ENCODE results near the gene ALOX5.

Gene ALOX5

DNA sequence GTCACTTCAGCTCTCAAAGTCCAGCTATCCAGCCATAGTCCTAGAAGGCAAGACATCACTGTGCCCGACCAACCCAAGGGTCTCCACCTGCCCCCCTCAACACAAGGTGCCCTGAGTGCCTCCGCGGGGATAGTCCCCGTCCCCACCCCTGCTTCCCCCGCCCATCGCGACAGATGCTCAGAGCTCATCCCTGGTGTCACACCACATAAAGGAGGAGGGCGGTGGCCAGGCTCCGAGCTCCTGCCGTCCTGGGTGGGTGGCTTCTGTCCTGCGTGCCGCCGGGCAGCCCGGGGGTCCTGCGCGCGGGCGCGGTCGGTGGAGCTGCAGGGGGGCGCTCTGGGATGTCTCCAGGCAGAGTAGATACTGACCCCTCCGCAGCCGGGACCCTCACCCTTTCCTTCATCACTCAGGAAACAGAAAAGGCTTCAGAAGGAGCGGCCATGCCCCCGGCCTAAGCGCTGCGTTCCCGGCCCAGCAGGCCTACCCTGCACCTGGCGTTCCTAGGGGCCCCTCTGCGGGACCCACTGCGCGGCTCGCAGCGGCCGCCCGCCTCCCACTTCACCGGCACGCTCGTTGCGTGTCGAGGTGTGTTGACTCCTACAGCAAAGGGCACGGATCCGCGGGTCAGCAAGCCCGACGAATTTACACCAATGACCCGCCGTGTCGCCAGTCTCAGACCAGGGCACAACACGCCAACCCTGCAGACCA is 53.4 kb downstream of the ALOX5 start:
- Histone ChIP-seq H3K4me1 (ENCODE audit: low read length) (peaks cover 37% of the 10 kb centered on the region), H3K79me2 (ENCODE audit: low read length) (no peaks in the 10 kb centered on the region), H3F3A (ENCODE audit: insufficient read depth, low read length) (peaks cover 11% of the 10 kb centered on the region), H3K9ac (ENCODE audit: low read length) (no peak overlapping the region), H3K36me3 (replicated peaks; ENCODE audit: insufficient read depth, low read length) (no peaks in the 10 kb centered on the region), H4K20me1 (ENCODE audit: insufficient read depth, low read length) (no peaks in the 10 kb centered on the region), H3K27me3 (replicated peaks; ENCODE audit: insufficient read depth, low read length) (no peaks in the 10 kb centered on the region), H2AFZ (ENCODE audit: low read length) (no peak overlapping the region), H3K4me3 (ENCODE audit: low read length) (no peak overlapping the region), H3K27ac (ENCODE audit: low read length) (no peak overlapping the region), H3K4me2 (ENCODE audit: low read depth, low read length) (no peak overlapping the region), H3K9me2 (replicated peaks; ENCODE audit: insufficient read depth, low read length) (no peaks in the 10 kb centered on the region), H3K9me3 (replicated peaks; ENCODE audit: insufficient read depth, low read length) (no peaks in the 10 kb centered on the region)
- TF ChIP-seq EZH2 (optimal IDR thresholded peaks at IDR 0.05; ENCODE audit: low read depth, low read length): no peak
- no peak for TF ChIP-seq EZH2phosphoT487 (IDR thresholded peaks at IDR 0.05; ENCODE audit: low read length)
- TF ChIP-seq, protein P1, sequence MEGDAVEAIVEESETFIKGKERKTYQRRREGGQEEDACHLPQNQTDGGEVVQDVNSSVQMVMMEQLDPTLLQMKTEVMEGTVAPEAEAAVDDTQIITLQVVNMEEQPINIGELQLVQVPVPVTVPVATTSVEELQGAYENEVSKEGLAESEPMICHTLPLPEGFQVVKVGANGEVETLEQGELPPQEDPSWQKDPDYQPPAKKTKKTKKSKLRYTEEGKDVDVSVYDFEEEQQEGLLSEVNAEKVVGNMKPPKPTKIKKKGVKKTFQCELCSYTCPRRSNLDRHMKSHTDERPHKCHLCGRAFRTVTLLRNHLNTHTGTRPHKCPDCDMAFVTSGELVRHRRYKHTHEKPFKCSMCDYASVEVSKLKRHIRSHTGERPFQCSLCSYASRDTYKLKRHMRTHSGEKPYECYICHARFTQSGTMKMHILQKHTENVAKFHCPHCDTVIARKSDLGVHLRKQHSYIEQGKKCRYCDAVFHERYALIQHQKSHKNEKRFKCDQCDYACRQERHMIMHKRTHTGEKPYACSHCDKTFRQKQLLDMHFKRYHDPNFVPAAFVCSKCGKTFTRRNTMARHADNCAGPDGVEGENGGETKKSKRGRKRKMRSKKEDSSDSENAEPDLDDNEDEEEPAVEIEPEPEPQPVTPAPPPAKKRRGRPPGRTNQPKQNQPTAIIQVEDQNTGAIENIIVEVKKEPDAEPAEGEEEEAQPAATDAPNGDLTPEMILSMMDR (IDR thresholded peaks at IDR 0.05; ENCODE audit: low read length): no peak
- no peak for DNase-seq

- H3K79me2 ChIP-seq (ENCODE audit: low read length): no peaks in the 10 kb centered on the region
- no peak overlapping the region for H2AFZ ChIP-seq (ENCODE audit: low read length)
- no peak for DNase-seq
- no peaks in the 10 kb centered on the region for H4K20me1 ChIP-seq (ENCODE audit: insufficient read depth, low read length)
- peaks cover 16% of the 10 kb centered on the region for H3F3A ChIP-seq (ENCODE audit: insufficient read depth, low read length)
- no peak for TF ChIP-seq EZH2phosphoT487 (IDR thresholded peaks at IDR 0.05; ENCODE audit: low read length)
- TF ChIP-seq, protein P1 (IDR thresholded peaks at IDR 0.05; ENCODE audit: low read length): no peak
- TF ChIP-seq EZH2 (optimal IDR thresholded peaks at IDR 0.05; ENCODE audit: low read depth, low read length): no peak
- no peak overlapping the region for H3K27ac ChIP-seq (ENCODE audit: low read length)
- no peak overlapping the region for H3K9ac ChIP-seq (ENCODE audit: low read length)
- no peak overlapping the region for H3K4me3 ChIP-seq (ENCODE audit: low read length)
- H3K4me1 ChIP-seq (ENCODE audit: low read length): peaks cover 41% of the 10 kb centered on the region
- H3K36me3 ChIP-seq (replicated peaks; ENCODE audit: insufficient read depth, low read length): no peaks in the 10 kb centered on the region
- no peak overlapping the region for H3K4me2 ChIP-seq (ENCODE audit: low read depth, low read length)
- no peaks in the 10 kb centered on the region for H3K27me3 ChIP-seq (replicated peaks; ENCODE audit: insufficient read depth, low read length)
- no peaks in the 10 kb centered on the region for H3K9me3 ChIP-seq (replicated peaks; ENCODE audit: insufficient read depth, low read length)
- no peaks in the 10 kb centered on the region for H3K9me2 ChIP-seq (replicated peaks; ENCODE audit: insufficient read depth, low read length)
Measured at GRCh38 chr10:45427970-45428366, 54.0 kb downstream of the ALOX5 start.

GRCh38 chr10:45428611-45429510 is 54.8 kb downstream of the ALOX5 start:
- H3K9me2 ChIP-seq (replicated peaks; ENCODE audit: insufficient read depth, low read length): no peaks in the 10 kb centered on the region
- H3K4me3 ChIP-seq (ENCODE audit: low read length): no peak overlapping the region
- H3F3A ChIP-seq (ENCODE audit: insufficient read depth, low read length): peaks cover 25% of the 10 kb centered on the region
- H3K36me3 ChIP-seq (replicated peaks; ENCODE audit: insufficient read depth, low read length): no peaks in the 10 kb centered on the region
- H4K20me1 ChIP-seq (ENCODE audit: insufficient read depth, low read length): no peaks in the 10 kb centered on the region
- H3K27me3 ChIP-seq (replicated peaks; ENCODE audit: insufficient read depth, low read length): no peaks in the 10 kb centered on the region
- H3K27ac ChIP-seq (ENCODE audit: low read length): peak overlapping the region; percentile 57; the same call in 1 of the 2 replicates
- TF ChIP-seq, protein P1 (IDR thresholded peaks at IDR 0.05; ENCODE audit: low read length): no peak
- no peak for TF ChIP-seq EZH2phosphoT487 (IDR thresholded peaks at IDR 0.05; ENCODE audit: low read length)
- TF ChIP-seq EZH2 (optimal IDR thresholded peaks at IDR 0.05; ENCODE audit: low read depth, low read length): no peak
- H3K9me3 ChIP-seq (replicated peaks; ENCODE audit: insufficient read depth, low read length): no peaks in the 10 kb centered on the region
- no peak for DNase-seq
- H3K4me2 ChIP-seq (ENCODE audit: low read depth, low read length): peak overlapping the region; percentile 29; the same call in 1 of the 2 replicates
- H2AFZ ChIP-seq (ENCODE audit: low read length): no peak overlapping the region
- H3K9ac ChIP-seq (ENCODE audit: low read length): no peak overlapping the region
- H3K4me1 ChIP-seq (ENCODE audit: low read length): peaks cover 50% of the 10 kb centered on the region
- no peaks in the 10 kb centered on the region for H3K79me2 ChIP-seq (ENCODE audit: low read length)
